KOPT-K1 (cell line): ENCODE results near the gene TAS1R1.

Source experiments
- H3K27ac ChIP-seq: fragments of 200-600 bp; sonication (generic); 2 replicates; pipeline ENCODE4 v1.5.1; 2016; ENCODE audit warnings: antibody characterized with exemption, mild to moderate bottlenecking, low read depth, low read length; ENCODE audit not compliant: poor library complexity, severe bottlenecking
- H3K36me3 ChIP-seq: fragments of 200-600 bp; sonication (generic); 2 replicates; pipeline ENCODE4 v1.5.1; 2017; ENCODE audit warnings: antibody characterized with exemption, mild to moderate bottlenecking, low read length, moderate library complexity; ENCODE audit not compliant: insufficient read depth
- H3K9me3 ChIP-seq: fragments of 200-600 bp; sonication (generic); 2 replicates; pipeline ENCODE4 v1.5.1; 2017; ENCODE audit warnings: antibody characterized with exemption, low read length, mild to moderate bottlenecking; ENCODE audit not compliant: insufficient read depth, poor library complexity, severe bottlenecking

The TAS1R1 gene

GRCh38 chr1:6512908-6513280 is 42.2 kb upstream of the TAS1R1 start:
- Histone ChIP-seq H3K9me3 (no peaks in the 10 kb centered on the region), H3K27ac (no peak overlapping the region), H3K36me3 (no peaks in the 10 kb centered on the region)

- Histone ChIP-seq H3K36me3 (no peaks in the 10 kb centered on the region), H3K27ac (no peak overlapping the region), H3K9me3 (no peaks in the 10 kb centered on the region)
Observed at GRCh38 chr1:6513320-6513801, 41.7 kb upstream of the TAS1R1 start.

GRCh38 chr1:6515771-6516170 is 39.3 kb upstream of the TAS1R1 start:
- H3K27ac ChIP-seq = no peak overlapping the region
- no peaks in the 10 kb centered on the region; the same call in 1 of the 2 replicates for H3K36me3 ChIP-seq
- no peaks in the 10 kb centered on the region for H3K9me3 ChIP-seq

GRCh38 chr1:6517435-6517851 is 37.7 kb upstream of the TAS1R1 start:
- H3K27ac ChIP-seq = no peak overlapping the region
- no peaks in the 10 kb centered on the region for H3K9me3 ChIP-seq
- peaks cover 8% of the 10 kb centered on the region; the same call in 1 of the 2 replicates for H3K36me3 ChIP-seq

DNA sequence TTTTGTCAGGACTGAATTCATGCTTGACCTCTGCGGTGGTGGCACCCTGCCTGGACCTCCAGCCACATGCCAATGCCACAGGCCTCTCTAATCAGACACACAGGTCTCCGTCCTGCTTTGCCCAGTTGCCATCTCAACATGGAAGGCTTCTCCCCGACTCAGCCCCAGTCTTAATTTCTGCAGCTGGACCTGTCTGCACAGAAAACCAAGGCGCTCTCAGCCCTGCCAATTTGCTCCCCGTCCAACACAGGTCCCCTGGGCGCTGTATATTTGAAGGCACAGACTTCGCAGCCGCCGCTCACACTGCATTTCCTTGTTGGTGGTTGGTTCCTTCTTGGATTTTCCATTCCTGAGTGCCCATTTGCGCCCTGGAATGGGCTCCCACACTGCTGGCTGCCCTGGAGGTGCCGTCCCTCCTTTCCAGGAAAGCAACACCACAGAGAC is 35.6 kb upstream of the TAS1R1 start:
- H3K27ac ChIP-seq = no peak overlapping the region
- H3K36me3 ChIP-seq = peaks cover 18% of the 10 kb centered on the region
- no peaks in the 10 kb centered on the region for H3K9me3 ChIP-seq

DNA sequence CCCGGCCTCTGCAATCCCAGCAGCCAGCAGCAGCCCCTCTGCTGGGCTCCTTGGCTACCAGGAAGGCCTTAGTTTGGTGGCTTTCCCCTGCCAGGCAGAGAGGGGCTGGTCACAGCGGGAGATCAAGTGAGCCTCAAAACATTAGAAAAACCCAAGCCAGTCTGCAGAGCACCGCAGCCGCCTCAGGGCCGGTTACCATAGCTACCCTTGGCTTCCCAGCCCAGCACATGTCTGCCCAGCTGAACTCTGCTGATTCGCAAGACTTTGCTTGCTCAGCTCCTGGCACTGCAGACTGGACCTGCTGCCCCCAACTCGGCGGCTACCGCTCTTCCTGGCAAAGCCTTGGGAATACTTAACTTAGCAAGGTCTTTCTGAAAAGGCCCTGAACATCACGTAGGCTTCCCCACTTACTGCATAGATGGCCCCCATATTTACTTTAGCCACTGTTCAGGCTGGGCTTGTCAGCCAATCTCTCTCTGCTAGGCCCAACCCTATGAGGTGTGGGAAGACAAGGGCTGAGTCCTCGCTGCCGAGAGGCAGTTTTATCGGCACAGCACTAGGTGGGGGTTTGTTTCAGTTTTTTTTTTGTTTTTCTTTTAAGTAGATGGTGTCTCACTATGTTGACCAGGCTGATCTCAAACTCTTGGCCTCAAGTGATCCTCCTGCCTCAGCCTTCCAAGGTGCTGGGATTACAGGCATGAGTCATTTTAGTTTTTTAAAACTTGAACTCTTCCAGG is 35.0 kb upstream of the TAS1R1 start:
- Histone ChIP-seq H3K27ac (no peak overlapping the region), H3K9me3 (no peaks in the 10 kb centered on the region), H3K36me3 (peaks cover 21% of the 10 kb centered on the region)

GRCh38 chr1:6521536-6521935 is 33.6 kb upstream of the TAS1R1 start:
- no peaks in the 10 kb centered on the region for H3K9me3 ChIP-seq
- H3K36me3 ChIP-seq = peaks cover 36% of the 10 kb centered on the region
- H3K27ac ChIP-seq = no peak overlapping the region

GRCh38 chr1:6523566-6523965 is 31.5 kb upstream of the TAS1R1 start:
- Histone ChIP-seq H3K36me3 (peaks cover 56% of the 10 kb centered on the region), H3K27ac (no peak overlapping the region), H3K9me3 (no peaks in the 10 kb centered on the region)

DNA sequence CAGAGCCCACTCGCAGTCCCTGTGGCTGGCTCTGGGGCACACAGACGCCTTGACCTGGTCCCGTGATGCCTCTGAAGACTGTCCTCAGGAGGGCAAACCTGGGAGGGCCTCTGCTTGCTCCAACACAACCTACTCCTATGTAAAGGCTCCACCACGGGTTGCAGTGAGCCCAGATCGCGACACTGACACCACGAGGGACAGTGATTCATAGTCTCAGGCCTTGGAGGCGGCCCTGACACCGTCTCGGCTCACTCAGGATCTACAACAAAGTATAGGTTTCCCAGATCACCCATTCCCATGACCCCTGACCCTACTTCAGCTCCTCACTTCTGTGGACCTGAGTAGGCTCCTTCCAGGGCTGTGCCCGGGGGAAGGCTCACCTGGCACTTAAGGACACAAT is 28.8 kb upstream of the TAS1R1 start:
- Histone ChIP-seq H3K36me3 (peaks cover 77% of the 10 kb centered on the region), H3K27ac (no peak overlapping the region), H3K9me3 (no peaks in the 10 kb centered on the region)

- Histone ChIP-seq H3K27ac (no peak overlapping the region), H3K36me3 (peaks cover 91% of the 10 kb centered on the region), H3K9me3 (no peaks in the 10 kb centered on the region)
Observed at GRCh38 chr1:6528492-6528891, 26.6 kb upstream of the TAS1R1 start.

- no peaks in the 10 kb centered on the region for H3K9me3 ChIP-seq
- H3K36me3 ChIP-seq = peaks cover 94% of the 10 kb centered on the region
- no peak overlapping the region for H3K27ac ChIP-seq
Observed at GRCh38 chr1:6530504-6531160, 24.5 kb upstream of the TAS1R1 start.

- Histone ChIP-seq H3K36me3 (peaks cover 88% of the 10 kb centered on the region), H3K27ac (no peak overlapping the region), H3K9me3 (no peaks in the 10 kb centered on the region)
Observed at GRCh38 chr1:6531996-6532395, 23.1 kb upstream of the TAS1R1 start.

DNA sequence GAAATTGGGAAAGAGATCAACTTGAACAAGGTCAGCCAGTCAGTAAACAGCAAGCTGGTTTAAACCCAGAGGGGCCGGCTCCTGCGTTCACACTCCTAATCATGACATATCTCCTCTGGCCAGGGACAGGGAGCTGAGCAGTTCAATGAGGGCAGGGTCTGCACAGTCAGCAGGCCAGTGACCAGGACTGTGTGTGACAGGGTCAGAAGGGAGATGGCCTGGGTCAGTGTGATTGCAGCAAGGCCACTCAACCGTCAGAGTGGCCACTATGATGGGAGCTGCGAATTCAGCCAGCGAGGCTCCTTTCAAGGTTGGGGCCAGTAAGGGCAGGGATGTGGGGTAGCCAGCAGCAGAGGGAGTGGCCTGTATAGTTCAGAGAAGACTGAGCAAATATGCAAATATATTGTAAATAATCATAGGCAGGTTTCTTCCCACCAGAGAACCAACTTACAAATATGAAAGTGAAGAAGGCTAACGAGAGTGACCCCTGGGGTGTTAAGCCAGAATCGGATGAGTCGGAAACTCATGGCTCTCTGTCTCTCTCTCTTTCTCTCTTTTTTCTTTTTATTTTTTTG is 20.8 kb upstream of the TAS1R1 start:
- Histone ChIP-seq H3K27ac (no peak overlapping the region), H3K9me3 (no peaks in the 10 kb centered on the region), H3K36me3 (peaks cover 85% of the 10 kb centered on the region)

DNA sequence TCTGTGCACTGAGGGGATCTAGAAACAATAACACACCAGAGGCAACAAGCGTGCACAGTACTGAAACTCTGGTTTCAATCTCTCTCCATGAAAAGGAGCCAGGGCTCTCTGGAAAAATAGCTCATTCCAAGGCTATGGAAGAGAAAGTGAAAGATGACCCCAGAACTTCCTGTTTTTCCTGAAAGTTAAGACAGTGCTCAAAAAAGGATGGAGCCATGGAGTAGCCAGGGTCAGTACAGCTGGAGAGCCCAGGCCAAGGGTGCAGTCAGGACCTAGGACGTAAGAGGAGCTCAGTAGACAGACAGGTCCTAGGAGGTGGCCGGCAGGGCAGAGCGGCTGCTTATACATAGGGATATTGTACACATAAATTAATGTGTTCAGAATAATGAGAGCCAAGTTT is 19.9 kb upstream of the TAS1R1 start:
- H3K27ac ChIP-seq = no peak overlapping the region
- H3K36me3 ChIP-seq = peaks cover 82% of the 10 kb centered on the region
- no peaks in the 10 kb centered on the region for H3K9me3 ChIP-seq

GRCh38 chr1:6536291-6536690 is 18.8 kb upstream of the TAS1R1 start:
- H3K27ac ChIP-seq = no peak overlapping the region
- H3K9me3 ChIP-seq = no peaks in the 10 kb centered on the region
- peaks cover 82% of the 10 kb centered on the region for H3K36me3 ChIP-seq
